ENCODE results near the gene NAA16. TPM values are rescaled to one million over a fixed set of nuclear protein-coding genes. Genes with fewer than 3 reads are reported as not detected.

The NAA16 gene
- total RNA-seq, 6 experiments from 2014 or later = 5.0 to 9.9 (median 7.6) TPM

DNA sequence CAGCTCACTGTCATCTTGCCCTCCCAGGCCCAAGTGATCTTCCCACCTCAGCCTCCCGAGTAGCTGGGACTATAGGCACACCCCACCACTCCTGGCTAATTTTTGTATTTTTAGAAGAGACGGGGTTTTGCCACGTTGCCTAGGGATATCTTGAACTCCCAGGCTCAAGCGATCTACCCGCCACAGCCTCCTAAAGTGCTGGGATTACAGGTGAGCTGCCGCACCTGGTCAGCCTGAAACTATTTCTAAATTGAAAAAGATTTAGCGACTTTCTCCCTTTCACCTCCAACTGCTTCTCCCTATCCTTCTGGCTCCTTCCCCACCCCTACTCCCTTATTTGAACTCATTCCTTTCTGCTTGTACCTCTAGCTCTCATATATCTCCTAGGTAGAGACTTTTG, 19.8 kb upstream of the NAA16 start:
- intact Hi-C loops (cut with DNase I) = no loop called here
- TF ChIP-seq POLR2A (IDR thresholded peaks at IDR 0.05) = no peak
- TF ChIP-seq, protein P1, sequence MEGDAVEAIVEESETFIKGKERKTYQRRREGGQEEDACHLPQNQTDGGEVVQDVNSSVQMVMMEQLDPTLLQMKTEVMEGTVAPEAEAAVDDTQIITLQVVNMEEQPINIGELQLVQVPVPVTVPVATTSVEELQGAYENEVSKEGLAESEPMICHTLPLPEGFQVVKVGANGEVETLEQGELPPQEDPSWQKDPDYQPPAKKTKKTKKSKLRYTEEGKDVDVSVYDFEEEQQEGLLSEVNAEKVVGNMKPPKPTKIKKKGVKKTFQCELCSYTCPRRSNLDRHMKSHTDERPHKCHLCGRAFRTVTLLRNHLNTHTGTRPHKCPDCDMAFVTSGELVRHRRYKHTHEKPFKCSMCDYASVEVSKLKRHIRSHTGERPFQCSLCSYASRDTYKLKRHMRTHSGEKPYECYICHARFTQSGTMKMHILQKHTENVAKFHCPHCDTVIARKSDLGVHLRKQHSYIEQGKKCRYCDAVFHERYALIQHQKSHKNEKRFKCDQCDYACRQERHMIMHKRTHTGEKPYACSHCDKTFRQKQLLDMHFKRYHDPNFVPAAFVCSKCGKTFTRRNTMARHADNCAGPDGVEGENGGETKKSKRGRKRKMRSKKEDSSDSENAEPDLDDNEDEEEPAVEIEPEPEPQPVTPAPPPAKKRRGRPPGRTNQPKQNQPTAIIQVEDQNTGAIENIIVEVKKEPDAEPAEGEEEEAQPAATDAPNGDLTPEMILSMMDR (IDR thresholded peaks at IDR 0.05) = no peak
- no peak for DNase-seq
- WGBS (ENCODE audit: insufficient coverage, low coverage, low lambda C conversion rate, missing lambda C conversion rate) = 86% methylated on average over 7 of the region's 7 CpGs
- H3K9me3 ChIP-seq = peaks cover 0 to 2% (median 0%) of the 10 kb centered on the region in 4 donors
- no peaks in the 10 kb centered on the region for H3K36me3 ChIP-seq
- no peak for ATAC-seq
- no peak overlapping the region for H3K27ac ChIP-seq
- H3K4me1 ChIP-seq = no peaks in the 10 kb centered on the region
- no peak overlapping the region for H3K4me3 ChIP-seq
- H3K27me3 ChIP-seq = no peaks in the 10 kb centered on the region

GRCh38 chr13:41293272-41293671, 17.8 kb upstream of the NAA16 start:
- H3K9me3 ChIP-seq = peaks cover 0 to 2% (median 0%) of the 10 kb centered on the region in 4 donors
- 89% methylated on average over 1 of the region's 1 CpG for WGBS (ENCODE audit: insufficient coverage, low coverage, low lambda C conversion rate, missing lambda C conversion rate)
- no peak for ATAC-seq
- DNase-seq = no peak
- H3K4me1 ChIP-seq = no peaks in the 10 kb centered on the region
- H3K36me3 ChIP-seq = no peaks in the 10 kb centered on the region
- H3K27ac ChIP-seq = no peak overlapping the region
- intact Hi-C loops (cut with DNase I) = no loop called here
- H3K4me3 ChIP-seq = no peak overlapping the region
- TF ChIP-seq POLR2A (IDR thresholded peaks at IDR 0.05) = no peak
- TF ChIP-seq, protein P1 (IDR thresholded peaks at IDR 0.05) = no peak
- no peaks in the 10 kb centered on the region for H3K27me3 ChIP-seq

DNA sequence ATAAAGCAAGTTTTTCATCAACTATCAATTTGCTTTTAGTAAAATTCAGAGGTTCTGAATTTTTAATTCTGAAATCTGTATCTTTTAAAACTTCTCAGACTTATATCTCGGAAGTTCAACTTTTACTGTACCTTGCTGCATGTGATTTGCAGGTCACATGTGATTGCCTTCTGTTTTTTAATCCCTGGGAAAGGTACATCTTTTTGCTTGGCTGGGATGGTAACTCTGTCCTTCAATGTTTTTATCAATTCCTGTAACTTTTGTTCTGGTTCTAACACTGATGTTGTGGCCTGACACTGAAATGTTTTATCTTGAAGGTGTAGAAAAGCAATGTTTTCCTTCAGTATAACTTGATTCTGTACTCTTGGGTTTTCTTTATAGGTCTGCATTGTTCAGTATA, 16.2 kb upstream of the NAA16 start:
- 63% methylated on average over 1 of the region's 1 CpG for WGBS (ENCODE audit: insufficient coverage, low coverage, low lambda C conversion rate, missing lambda C conversion rate)
- intact Hi-C loops (cut with DNase I) = no loop called here
- DNase-seq = no peak
- Histone ChIP-seq H3K9me3 (peaks cover 0 to 2% (median 0%) of the 10 kb centered on the region in 4 donors), H3K27me3 (no peaks in the 10 kb centered on the region), H3K27ac (no peak overlapping the region), H3K4me3 (no peak overlapping the region), H3K36me3 (no peaks in the 10 kb centered on the region), H3K4me1 (no peaks in the 10 kb centered on the region)
- TF ChIP-seq, protein P1 (IDR thresholded peaks at IDR 0.05) = no peak
- no peak for TF ChIP-seq POLR2A (IDR thresholded peaks at IDR 0.05)
- no peak for ATAC-seq

GRCh38 chr13:41295973-41296372, 15.1 kb upstream of the NAA16 start:
- no peaks in the 10 kb centered on the region for H3K36me3 ChIP-seq
- H3K4me3 ChIP-seq = no peak overlapping the region
- DNase-seq = no peak
- WGBS (ENCODE audit: insufficient coverage, low coverage, low lambda C conversion rate, missing lambda C conversion rate) = no CpG with 5 or more reads among the region's 1 CpG
- H3K27me3 ChIP-seq = no peaks in the 10 kb centered on the region
- no peaks in the 10 kb centered on the region for H3K4me1 ChIP-seq
- TF ChIP-seq, protein P1 (IDR thresholded peaks at IDR 0.05) = no peak
- no peak for TF ChIP-seq POLR2A (IDR thresholded peaks at IDR 0.05)
- H3K27ac ChIP-seq = no peak overlapping the region
- no peak for ATAC-seq
- peaks cover 0 to 2% (median 0%) of the 10 kb centered on the region in 4 donors for H3K9me3 ChIP-seq
- intact Hi-C loops (cut with DNase I) = no loop called here
